ENCODE measurements around the gene COL9A2. TPM values are rescaled to one million over a fixed set of nuclear protein-coding genes. Genes with fewer than 3 reads are reported as not detected.

COL9A2 gene
- total RNA-seq, 4 donors from 2014 or later, result 5.4 to 43.0 (median 14.6) TPM

DNA sequence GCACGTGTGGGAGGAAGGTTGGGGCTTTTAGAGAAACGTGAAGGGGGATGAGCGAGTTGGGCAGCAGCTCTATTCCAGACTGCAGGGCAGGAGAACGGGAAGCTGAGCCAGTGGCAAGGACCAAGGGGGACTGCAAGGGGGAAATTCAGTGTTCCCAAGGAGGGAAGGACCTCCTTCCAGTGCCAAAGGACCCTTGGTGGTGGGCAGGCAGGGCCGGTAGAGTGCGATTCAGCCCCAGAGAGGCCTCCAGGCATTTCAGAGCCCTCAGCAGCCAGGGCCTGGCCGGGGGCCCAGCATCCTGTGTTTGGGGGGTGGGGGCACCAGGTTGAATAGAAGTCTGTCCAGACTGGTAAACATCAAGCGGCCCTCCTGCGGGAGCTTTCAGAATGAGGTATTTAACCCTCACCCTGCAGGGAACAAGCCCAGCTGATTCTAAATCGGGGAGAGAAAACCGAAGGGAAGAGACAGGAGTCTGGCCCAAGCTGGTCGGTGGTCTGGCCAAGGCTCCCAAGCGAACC lies 2.3 kb downstream of the COL9A2 start:
- Histone ChIP-seq H3K36me3 (no peaks in the 10 kb centered on the region), H3K27ac (peak overlapping the region in 1 of 4 donors; percentile 5)

GRCh38 chr1:40313958-40314720 lies 2.9 kb downstream of the COL9A2 start:
- H3K27ac ChIP-seq, result no peak overlapping the region
- H3K9me3 ChIP-seq, result no peaks in the 10 kb centered on the region
- H3K4me3 ChIP-seq, result no peak overlapping the region
- DNase-seq, result no peak
- H3K4me1 ChIP-seq, result peaks cover 9 to 37% (median 27%) of the 10 kb centered on the region in 4 donors
- intact Hi-C loops (cut with DNase I; ENCODE audit: low total_unique reads), result loop anchor here (10.0 kb wide), 2 partner anchors 91 to 159 kb away; no protein-coding TSS in a partner anchor
- WGBS, 2 donors (ENCODE audit: low coverage in 1 of 2), result 83 to 93% methylated on average over 6 to 9 of the region's 9 CpGs
- in situ Hi-C loops (cut with MboI; ENCODE audit: low pct_ligation_motif_present in 1 of 4, low pct_unique_long_range_greater_than_20kb in 1 of 4, low sequenced_read_pairs in 3 of 4), result no loop called here
- peaks cover 43% of the 10 kb centered on the region for H3K27me3 ChIP-seq
- TF ChIP-seq, protein P1, sequence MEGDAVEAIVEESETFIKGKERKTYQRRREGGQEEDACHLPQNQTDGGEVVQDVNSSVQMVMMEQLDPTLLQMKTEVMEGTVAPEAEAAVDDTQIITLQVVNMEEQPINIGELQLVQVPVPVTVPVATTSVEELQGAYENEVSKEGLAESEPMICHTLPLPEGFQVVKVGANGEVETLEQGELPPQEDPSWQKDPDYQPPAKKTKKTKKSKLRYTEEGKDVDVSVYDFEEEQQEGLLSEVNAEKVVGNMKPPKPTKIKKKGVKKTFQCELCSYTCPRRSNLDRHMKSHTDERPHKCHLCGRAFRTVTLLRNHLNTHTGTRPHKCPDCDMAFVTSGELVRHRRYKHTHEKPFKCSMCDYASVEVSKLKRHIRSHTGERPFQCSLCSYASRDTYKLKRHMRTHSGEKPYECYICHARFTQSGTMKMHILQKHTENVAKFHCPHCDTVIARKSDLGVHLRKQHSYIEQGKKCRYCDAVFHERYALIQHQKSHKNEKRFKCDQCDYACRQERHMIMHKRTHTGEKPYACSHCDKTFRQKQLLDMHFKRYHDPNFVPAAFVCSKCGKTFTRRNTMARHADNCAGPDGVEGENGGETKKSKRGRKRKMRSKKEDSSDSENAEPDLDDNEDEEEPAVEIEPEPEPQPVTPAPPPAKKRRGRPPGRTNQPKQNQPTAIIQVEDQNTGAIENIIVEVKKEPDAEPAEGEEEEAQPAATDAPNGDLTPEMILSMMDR (IDR thresholded peaks at IDR 0.05), result no peak
- no peak for TF ChIP-seq EP300 (IDR thresholded peaks at IDR 0.05; ENCODE audit: low read depth)
- no peak for TF ChIP-seq POLR2A (IDR thresholded peaks at IDR 0.05)
- TF ChIP-seq POLR2AphosphoS5 (IDR thresholded peaks at IDR 0.05), result no peak
- H3K36me3 ChIP-seq, result no peaks in the 10 kb centered on the region

More for the DNA sequence above, 2.3 kb downstream of the COL9A2 start:
- intact Hi-C loops (cut with DNase I; ENCODE audit: low total_unique reads) (loop anchor here (10.0 kb wide), 2 partner anchors 90 to 160 kb away; no protein-coding TSS in a partner anchor), in situ Hi-C loops (cut with MboI; ENCODE audit: low pct_ligation_motif_present in 1 of 4, low pct_unique_long_range_greater_than_20kb in 1 of 4, low sequenced_read_pairs in 3 of 4) (no loop called here)
- peaks cover 9 to 37% (median 27%) of the 10 kb centered on the region in 4 donors for H3K4me1 ChIP-seq
- H3K9me3 ChIP-seq, result no peaks in the 10 kb centered on the region
- H3K27me3 ChIP-seq, result peaks cover 49% of the 10 kb centered on the region
- WGBS, 2 donors (ENCODE audit: low coverage in 1 of 2), result 60 to 75% methylated on average over 4 to 13 of the region's 13 CpGs
- no peak for DNase-seq
- TF ChIP-seq POLR2AphosphoS5 (IDR thresholded peaks at IDR 0.05) (no peak), EP300 (IDR thresholded peaks at IDR 0.05; ENCODE audit: low read depth) (no peak), POLR2A (IDR thresholded peaks at IDR 0.05) (no peak)
- TF ChIP-seq, protein P1 (IDR thresholded peaks at IDR 0.05), result no peak
- peak overlapping the region in 2 of 4 donors; percentile 42 to 54 for H3K4me3 ChIP-seq

DNA sequence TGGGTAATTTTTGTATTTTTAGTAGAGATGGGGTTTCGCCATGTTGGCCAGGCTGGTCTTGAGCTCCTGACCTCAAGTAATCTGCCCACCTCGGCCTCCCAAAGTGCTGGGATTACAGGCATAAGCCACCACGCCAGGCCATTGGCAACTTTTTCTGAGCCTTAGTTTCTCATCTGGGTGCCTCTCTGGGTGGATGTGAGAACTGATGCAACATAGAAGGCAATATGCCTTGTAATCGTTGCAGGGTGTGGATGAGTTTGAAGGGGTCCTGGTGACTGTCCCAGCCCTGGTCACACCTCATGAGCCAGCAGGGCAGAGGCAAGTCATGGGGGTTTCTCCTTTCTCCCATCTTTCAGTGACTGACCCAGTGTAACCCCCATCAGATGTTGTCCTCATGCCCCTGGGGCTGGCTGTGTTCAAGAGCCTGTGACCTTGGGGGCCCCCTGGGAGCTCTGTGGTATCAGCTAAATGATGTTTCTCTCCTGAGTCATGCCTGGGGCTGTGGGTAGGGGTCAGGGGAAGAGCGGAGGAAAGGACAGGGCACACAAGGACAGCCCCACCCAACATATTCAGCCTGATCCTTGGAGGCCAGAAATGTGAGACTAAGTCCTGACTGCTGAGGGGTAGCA lies 3.6 kb downstream of the COL9A2 start:
- intact Hi-C loops (cut with DNase I; ENCODE audit: low total_unique reads) (loop anchor here (10.0 kb wide), 2 partner anchors 91 to 159 kb away; no protein-coding TSS in a partner anchor), in situ Hi-C loops (cut with MboI; ENCODE audit: low pct_ligation_motif_present in 1 of 4, low pct_unique_long_range_greater_than_20kb in 1 of 4, low sequenced_read_pairs in 3 of 4) (no loop called here)
- H3K4me1 ChIP-seq, result peaks cover 9 to 37% (median 27%) of the 10 kb centered on the region in 4 donors
- WGBS, 2 donors (ENCODE audit: low coverage in 1 of 2), result 79 to 100% methylated on average over 1 to 5 of the region's 5 CpGs
- H3K4me3 ChIP-seq, result no peak overlapping the region
- H3K36me3 ChIP-seq, result no peaks in the 10 kb centered on the region
- peaks cover 36% of the 10 kb centered on the region for H3K27me3 ChIP-seq
- no peaks in the 10 kb centered on the region for H3K9me3 ChIP-seq
- no peak for TF ChIP-seq EP300 (IDR thresholded peaks at IDR 0.05; ENCODE audit: low read depth)
- no peak overlapping the region for H3K27ac ChIP-seq
- DNase-seq, result no peak

DNA sequence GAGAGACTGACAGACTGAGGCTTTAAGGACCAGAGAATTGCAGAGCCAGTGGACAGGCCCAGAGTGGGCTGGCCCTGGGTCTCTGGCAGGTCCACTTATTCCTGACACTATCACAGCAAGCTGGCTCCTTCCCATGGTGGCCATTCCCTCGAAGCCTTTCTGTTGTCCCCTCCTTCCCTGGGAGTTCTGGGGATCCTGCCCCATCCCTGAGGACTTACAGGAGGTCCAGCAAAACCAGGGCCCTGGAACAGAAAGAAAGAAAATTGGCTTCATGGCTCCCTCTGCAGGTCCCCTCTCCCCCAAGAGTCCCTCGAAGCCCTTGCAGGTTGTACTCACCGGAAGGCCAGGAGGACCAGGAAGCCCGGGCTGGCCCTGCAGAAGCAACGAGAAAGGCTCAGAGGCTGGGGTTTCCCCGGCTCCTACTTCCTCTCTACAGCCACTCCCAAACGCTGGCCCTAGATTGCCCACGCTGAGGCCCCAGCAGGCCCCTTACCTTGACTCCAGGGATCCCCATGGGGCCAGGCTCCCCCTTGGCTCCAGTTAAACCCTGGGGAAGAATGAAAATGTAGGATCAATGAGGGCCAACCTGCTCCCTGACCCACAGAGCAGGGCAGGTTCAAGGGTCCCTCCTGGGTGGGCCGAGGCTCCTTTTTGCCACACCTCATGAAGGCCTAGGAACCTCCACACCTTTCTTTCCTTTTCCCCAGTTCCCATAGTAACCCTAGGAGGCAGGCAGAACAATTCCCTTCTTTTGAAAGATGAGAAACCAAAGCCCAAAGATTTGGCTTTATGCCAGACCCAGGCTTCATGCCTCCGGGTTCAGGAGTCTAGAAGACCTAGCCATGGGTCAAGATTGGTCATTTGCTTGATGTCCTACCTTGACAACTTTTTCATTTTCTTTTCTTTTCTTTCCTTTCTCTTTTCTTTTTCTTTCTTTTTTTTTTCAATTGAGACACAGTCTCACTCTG lies 4.6 kb downstream of the COL9A2 start:
- DNase-seq, result peak; percentile 82
- H3K27me3 ChIP-seq, result peaks cover 27% of the 10 kb centered on the region
- 34 to 73% methylated on average over 2 to 10 of the region's 10 CpGs for WGBS, 2 donors (ENCODE audit: low coverage in 1 of 2)
- H3K4me1 ChIP-seq, result peaks cover 9 to 37% (median 27%) of the 10 kb centered on the region in 4 donors
- H3K4me3 ChIP-seq, result no peak overlapping the region
- intact Hi-C loops (cut with DNase I; ENCODE audit: low total_unique reads) (loop anchor here (10.0 kb wide), 2 partner anchors 92 to 158 kb away; no protein-coding TSS in a partner anchor), in situ Hi-C loops (cut with MboI; ENCODE audit: low pct_ligation_motif_present in 1 of 4, low pct_unique_long_range_greater_than_20kb in 1 of 4, low sequenced_read_pairs in 3 of 4) (no loop called here)
- TF ChIP-seq POLR2A (IDR thresholded peaks at IDR 0.05) (no peak), EP300 (IDR thresholded peaks at IDR 0.05; ENCODE audit: low read depth) (no peak)
- no peaks in the 10 kb centered on the region for H3K36me3 ChIP-seq
- H3K9me3 ChIP-seq, result no peaks in the 10 kb centered on the region
- no peak overlapping the region for H3K27ac ChIP-seq
